CD1c-positive myeloid dendritic cell (primary cell): ENCODE data around the gene PRKAR1B.

Experiments
- DNase-seq: peaks from one replicate; pipeline ENCODE4 v3.0.0-alpha.2; 2016; ENCODE audit errors: extremely low spot score

The PRKAR1B gene

GRCh38 chr7:510782-511281 lies 216.2 kb downstream of the PRKAR1B start:
- no peak for DNase-seq

DNA sequence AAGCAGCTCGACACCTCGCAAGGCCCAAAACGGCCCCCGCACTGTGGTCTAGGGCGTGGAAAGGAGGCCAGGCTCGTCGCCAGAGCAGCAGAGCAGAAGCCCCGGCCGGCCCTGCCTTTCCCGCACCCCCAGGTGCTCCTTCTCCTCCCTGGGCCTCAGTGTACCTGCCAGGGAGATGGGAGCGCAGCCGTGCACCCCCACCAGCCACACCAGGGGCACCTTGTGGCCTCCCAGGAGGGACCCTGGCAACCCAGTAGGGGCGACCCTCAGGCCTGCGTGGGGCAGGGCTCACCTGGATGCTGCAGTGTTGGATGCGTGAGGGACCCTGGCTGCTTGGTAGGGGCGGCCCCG lies 217.0 kb downstream of the PRKAR1B start:
- DNase-seq: no peak

GRCh38 chr7:509426-510130 lies 217.5 kb downstream of the PRKAR1B start:
- DNase-seq: no peak

- DNase-seq: no peak
Observed at GRCh38 chr7:508461-509170, 218.5 kb downstream of the PRKAR1B start.

DNA sequence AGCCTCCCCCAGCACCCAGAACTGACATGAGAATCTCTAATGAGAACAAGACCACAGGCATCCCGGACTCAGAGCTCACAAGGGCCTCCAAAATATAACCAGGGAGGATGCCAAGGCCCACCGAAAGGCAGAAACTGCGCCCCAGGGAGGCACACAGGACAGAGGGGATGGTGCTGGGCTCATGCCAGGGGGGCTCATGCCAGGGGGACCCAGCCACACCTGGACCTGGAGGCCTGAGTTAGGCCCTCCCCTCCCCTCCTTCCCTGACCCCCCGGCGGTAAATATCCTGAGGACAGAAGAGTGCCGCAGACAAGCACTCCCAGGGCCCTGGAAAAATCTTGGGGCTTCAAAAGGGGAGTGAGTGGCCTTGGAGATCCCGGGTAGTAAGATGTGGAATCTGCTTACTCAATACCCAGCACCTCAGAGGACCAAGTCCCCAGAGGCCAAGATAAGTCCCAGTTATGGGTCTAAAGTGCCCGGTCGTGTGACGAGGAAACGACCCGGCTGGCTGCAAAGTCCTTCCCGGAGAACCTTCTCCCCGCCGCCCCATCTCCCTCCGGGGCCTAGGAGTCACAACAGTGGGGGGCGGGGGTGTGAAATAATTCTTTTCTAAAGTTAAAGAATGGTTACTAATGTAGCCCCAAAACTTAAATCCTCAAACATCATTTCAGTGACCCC lies 219.3 kb downstream of the PRKAR1B start:
- DNase-seq: no peak

GRCh38 chr7:506921-507622 lies 220.0 kb downstream of the PRKAR1B start:
- no peak for DNase-seq

DNA sequence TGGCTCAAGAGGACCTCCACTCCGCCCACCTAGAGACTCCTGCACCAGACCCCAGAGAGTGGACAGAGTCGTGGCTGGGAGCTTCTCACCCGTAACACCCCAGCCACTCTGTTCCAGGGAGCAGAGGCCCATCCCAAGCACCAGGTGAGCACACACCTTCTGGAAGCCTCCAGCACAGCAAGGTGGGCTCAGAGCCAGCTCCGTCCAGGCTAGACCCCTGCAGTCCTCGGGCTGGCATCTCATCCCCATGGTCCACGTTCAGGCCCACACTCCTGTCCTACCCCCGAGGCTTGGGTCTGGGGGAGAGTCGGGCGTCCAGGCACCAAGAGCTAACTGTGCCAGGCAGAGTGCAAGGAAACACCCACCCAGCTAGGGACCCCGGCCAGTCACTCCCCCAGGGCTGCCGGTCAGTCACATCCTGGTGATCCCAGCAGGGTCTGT lies 220.7 kb downstream of the PRKAR1B start:
- no peak for DNase-seq

DNA sequence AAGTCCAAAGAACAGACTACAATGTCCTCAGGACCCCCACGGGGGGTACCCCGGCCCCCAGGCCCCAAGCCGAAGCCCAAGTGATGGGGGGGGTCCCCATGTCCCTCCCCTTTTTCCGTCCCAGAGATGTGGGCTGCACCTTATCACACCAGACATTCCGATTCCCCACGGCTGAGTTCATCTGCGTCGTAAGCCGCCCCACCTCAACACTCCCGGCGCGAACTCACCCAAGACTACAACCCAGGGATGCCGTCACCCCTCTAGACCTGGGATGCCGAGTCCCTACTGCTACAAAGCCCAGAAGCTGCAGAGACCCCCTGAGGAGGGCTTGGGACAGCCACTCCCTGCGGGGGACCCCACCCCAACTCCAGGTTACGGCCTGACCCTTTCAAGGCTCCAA lies 221.9 kb downstream of the PRKAR1B start:
- DNase-seq: no peak

DNA sequence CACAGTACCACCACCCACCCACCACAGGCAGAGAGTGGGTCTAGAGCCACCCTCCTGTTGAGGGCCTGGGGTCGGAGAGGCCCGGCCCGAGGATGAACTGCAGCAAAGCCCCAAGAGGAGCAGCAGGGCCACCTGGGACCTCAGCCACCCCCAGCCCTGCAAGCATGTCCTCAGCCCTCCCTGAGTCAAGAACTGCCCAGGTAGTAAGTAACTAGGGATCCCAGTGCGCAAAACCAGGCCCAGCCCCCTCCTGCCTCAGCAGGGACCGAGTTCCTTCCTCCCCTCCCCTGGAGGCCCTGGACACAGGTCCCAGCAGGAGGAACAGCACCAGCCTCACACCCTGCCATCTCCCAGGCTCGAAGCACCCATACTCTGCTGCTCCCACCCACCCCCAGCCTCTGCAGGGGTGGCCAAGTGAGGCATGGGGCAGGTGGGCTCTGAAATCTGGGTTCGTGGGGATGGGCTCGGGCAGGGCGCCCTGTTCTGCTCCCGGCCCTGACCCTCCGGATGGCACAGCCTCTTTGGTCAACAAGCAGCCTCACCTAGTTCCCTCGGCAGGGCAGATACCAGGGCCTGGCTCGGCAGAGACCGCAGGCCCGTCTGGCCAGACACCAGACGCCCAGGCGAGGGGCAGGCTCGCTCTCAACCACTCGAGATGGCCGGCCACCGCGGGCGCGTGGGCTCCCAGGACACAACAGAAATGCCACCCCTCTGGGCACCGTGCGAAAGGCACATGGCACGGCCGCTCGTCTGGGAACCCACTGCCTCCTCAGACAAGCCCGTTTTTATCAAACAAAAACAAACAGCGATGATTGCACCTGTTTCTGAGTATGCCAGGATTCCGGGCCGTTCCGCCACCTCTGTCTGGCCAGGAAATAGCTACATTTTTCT lies 222.6 kb downstream of the PRKAR1B start:
- no peak for DNase-seq

DNA sequence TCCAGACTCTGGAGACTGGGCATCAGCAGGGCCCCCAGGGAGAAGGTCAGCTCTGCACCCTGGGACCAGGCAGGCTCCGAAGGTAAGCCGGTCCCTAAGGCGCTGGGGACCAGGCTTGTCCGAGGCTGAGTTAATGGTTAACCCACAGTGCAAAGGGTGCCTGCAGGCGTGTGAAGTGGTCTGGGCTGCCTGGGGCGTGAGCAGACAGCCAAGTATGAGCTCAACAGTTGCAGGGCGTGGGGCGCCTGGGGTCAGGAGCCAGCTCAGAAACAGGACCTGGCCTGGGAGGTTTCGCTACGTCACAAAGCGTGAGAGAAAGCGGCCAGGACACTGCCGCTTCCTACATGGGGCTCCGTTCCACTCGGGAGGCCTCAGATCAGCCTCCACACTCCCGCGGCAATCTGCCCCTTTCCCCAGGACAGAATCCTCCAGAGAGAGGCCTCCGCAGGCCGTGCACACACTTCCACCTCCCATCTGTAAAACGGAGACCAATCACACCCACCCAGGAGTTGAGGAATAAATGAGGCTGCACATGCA lies 223.4 kb downstream of the PRKAR1B start:
- no peak for DNase-seq

- no peak for DNase-seq
Observed at GRCh38 chr7:502296-502695, 224.8 kb downstream of the PRKAR1B start.

GRCh38 chr7:501526-501925 lies 225.6 kb downstream of the PRKAR1B start:
- DNase-seq: no peak

DNA sequence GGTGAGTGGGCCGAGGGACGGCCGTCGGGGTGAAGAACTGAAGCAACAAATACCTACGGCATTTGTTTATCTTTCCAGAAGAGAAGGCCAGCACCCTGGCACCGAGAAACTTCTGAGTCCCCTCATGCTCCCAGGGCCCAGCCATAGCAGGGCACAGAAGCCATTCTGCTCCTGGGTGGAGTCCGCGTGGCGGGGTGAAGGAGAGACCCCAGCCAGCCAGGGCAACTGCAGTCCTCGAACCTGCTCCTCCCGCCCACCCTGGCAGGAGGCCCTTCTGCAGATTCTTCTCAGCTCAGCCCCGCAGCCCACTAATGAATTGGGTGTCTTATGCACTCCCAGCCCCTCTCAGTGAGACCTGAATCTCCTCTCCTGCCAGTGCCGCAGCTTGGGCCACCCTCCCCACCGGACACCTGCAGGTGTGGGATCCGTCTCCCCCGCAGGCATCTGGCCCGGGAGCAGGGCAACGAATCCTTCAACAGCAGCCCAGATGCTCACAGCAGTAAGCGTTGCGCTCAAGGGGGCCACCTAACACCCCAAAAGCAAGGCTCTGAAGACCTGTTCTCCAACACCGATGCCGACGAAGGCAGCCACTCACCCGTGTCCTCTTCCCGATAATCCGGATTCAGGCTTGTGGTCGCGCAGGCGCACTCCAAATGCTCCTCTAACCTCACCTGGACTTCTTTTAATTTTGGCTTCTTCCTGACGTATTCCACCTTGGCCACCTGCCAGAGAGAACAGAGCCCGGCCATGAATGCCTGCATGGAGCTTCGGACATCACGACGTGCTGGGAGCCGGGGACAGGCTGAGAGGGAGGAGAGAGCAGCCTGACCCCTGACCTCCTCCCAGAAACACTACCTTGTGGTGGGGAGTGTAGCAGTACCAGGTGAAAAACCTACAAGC lies 226.3 kb downstream of the PRKAR1B start:
- DNase-seq: no peak

- DNase-seq: no peak
Observed at GRCh38 chr7:499853-500485, 227.1 kb downstream of the PRKAR1B start.
